ENCODE data around the gene TTLL13. TPM values are rescaled to one million over a fixed set of nuclear protein-coding genes. Genes with fewer than 3 reads are reported as not detected.
"Not testable (repeated sequence)": the region's sequence is repeated elsewhere in the genome, so short reads cannot be mapped to it uniquely, and the experiment has no call there.

TTLL13 gene
- total RNA-seq, 1 donor from 2014 or later = not detected

DNA sequence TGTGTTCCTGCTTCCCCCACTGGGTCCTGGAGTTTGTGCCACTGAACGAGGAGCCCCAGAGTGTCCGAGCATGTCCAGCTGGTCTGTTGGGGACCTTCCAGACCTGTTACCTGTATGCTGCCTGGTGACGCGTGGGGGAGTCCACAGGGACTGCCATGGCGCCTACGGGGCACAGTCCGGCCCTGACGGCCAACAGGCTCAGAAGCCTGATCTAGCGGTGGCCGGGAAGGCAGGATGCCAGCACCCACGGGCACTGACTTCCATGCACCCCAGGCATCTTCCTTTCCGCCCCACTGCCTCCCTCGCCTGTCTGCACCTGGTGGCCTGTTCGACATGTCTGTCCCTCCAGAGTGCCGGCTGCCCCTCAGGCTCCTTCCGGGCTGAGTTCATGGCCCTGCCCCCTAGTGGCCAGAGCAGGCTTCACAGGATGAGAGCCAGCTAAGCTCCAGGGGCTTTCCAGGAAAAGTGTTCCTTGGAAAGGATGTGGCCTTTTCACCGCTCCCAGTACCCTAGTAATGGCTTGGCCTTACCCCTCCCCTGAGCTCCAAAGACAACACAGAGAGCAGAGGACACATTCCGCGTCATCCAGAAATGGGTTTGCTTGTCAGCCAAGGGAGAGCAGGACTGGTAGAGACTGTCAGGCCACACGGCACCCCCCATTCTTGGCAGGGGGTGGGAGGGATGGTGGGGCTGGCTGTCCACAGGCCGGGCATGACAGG is 51.8 kb downstream of the TTLL13 start:
- H3K36me3 Mint-ChIP-seq (ENCODE audit: low read depth) = no peaks in the 10 kb centered on the region
- H3K27ac Mint-ChIP-seq (ENCODE audit: unreplicated experiment) = no peak overlapping the region
- no peaks in the 10 kb centered on the region for H3K27me3 Mint-ChIP-seq (ENCODE audit: low read depth)
- DNase-seq (ENCODE audit: low spot score) = no peak
- H3K9me3 Mint-ChIP-seq (ENCODE audit: low read depth) = no peaks in the 10 kb centered on the region
- H3K4me1 Mint-ChIP-seq (ENCODE audit: low read depth) = peaks cover 15% of the 10 kb centered on the region
- TF ChIP-seq, protein P1, sequence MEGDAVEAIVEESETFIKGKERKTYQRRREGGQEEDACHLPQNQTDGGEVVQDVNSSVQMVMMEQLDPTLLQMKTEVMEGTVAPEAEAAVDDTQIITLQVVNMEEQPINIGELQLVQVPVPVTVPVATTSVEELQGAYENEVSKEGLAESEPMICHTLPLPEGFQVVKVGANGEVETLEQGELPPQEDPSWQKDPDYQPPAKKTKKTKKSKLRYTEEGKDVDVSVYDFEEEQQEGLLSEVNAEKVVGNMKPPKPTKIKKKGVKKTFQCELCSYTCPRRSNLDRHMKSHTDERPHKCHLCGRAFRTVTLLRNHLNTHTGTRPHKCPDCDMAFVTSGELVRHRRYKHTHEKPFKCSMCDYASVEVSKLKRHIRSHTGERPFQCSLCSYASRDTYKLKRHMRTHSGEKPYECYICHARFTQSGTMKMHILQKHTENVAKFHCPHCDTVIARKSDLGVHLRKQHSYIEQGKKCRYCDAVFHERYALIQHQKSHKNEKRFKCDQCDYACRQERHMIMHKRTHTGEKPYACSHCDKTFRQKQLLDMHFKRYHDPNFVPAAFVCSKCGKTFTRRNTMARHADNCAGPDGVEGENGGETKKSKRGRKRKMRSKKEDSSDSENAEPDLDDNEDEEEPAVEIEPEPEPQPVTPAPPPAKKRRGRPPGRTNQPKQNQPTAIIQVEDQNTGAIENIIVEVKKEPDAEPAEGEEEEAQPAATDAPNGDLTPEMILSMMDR (IDR thresholded peaks at IDR 0.05) = peak; percentile 84
- no peak overlapping the region for H3K4me3 Mint-ChIP-seq (ENCODE audit: unreplicated experiment)

DNA sequence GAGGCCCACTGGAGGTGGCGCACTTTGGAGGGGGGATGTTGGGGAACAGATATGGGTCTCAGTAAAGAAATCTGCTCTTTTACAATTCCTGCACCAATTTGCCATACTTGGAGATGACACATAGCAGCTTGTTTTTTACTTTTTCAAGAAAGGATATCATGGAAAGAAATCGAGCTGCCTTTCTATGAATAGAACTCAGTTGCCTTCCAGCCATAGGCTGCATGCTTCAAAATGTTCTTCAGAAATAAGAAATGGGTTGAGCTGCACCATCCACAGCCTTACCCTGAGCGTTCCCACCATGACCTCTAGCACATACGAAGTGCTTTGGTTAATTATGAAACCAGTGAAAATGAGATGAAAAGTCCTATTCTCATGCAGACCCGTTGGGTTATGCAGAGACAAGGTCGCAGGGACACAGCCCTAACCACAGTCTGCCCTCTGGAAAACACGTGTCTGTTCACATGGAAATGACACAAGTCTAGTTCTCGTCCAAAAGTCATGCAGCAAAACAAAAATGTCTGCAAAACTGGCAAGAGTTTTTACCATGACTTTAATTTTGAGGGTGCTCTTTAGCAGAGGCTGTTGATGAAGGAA is 52.4 kb downstream of the TTLL13 start:
- no peak overlapping the region for H3K27ac Mint-ChIP-seq (ENCODE audit: unreplicated experiment)
- H3K36me3 Mint-ChIP-seq (ENCODE audit: low read depth) = no peaks in the 10 kb centered on the region
- no peak overlapping the region for H3K4me3 Mint-ChIP-seq (ENCODE audit: unreplicated experiment)
- H3K9me3 Mint-ChIP-seq (ENCODE audit: low read depth) = no peaks in the 10 kb centered on the region
- DNase-seq (ENCODE audit: low spot score) = no peak
- no peaks in the 10 kb centered on the region for H3K27me3 Mint-ChIP-seq (ENCODE audit: low read depth)
- TF ChIP-seq, protein P1 (IDR thresholded peaks at IDR 0.05) = no peak
- peaks cover 14% of the 10 kb centered on the region for H3K4me1 Mint-ChIP-seq (ENCODE audit: low read depth)

DNA sequence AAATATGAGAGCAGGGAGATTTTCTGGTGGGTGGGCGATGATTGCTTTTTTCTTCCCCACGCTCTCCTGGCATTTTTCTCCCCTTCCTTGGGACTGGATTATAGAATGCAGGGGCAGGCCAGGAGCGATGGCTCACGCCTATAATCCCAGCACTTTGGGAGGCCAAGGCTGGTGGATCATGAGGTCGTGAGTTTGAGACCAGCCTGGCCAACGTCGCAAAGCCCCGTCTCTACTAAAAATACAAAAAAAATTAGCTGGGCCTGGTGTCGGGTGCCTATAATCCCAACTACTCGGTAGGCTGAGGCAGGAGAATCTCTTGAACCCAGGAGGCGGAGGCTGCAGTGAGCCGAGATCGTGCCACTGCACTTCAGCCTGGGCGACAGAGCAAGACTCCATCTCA is 56.0 kb downstream of the TTLL13 start:
- not testable (repeated sequence) for H3K27ac Mint-ChIP-seq (ENCODE audit: unreplicated experiment); H3K4me3 Mint-ChIP-seq (ENCODE audit: unreplicated experiment); DNase-seq (ENCODE audit: low spot score); H3K27me3 Mint-ChIP-seq (ENCODE audit: low read depth); H3K9me3 Mint-ChIP-seq (ENCODE audit: low read depth); H3K36me3 Mint-ChIP-seq (ENCODE audit: low read depth)
- H3K4me1 Mint-ChIP-seq (ENCODE audit: low read depth) = peaks cover 14% of the 10 kb centered on the region

DNA sequence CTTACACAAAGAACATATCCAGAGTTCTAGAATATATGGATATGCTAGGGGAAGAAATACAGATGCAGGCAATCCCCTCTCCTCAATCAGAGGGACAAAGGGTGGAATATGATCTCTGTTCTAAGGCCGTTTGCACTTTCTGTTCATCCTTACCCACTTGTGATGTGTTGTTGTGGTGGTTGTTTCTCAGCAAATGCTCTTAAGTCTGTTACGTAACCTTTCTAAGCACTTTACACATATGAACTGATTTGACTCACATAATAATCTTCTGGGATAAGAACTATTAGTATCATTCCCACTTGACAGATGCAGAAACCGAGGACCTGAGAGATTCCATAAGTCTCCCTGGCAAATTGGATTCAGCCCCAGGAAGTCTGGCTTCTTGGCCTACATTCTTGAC is 56.6 kb downstream of the TTLL13 start:
- Mint-ChIP-seq H3K27me3 (ENCODE audit: low read depth) (no peaks in the 10 kb centered on the region), H3K4me1 (ENCODE audit: low read depth) (peaks cover 14% of the 10 kb centered on the region), H3K4me3 (ENCODE audit: unreplicated experiment) (no peak overlapping the region), H3K27ac (ENCODE audit: unreplicated experiment) (no peak overlapping the region), H3K9me3 (ENCODE audit: low read depth) (no peaks in the 10 kb centered on the region), H3K36me3 (ENCODE audit: low read depth) (no peaks in the 10 kb centered on the region)
- no peak for DNase-seq (ENCODE audit: low spot score)
- TF ChIP-seq, protein P1 (IDR thresholded peaks at IDR 0.05) = no peak

DNA sequence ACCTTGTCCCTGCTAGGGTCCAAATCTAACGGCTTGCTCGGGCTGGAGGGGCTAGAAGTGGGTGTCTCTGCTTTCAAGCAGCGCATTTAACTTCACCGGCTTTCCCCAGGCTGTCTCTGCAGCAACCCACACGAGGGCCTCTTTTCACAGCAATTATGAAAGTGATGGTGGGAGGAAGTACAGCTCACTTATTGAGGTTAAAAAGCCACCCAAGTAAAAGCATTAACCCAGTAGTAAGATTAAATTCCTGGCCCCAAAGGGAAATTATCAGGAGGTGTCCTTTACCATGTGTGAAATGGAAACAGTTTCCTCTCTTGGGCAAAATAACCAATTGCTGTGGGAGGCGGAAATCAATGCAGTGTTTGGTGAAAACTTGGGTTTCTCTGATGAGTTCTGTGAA is 57.2 kb downstream of the TTLL13 start:
- TF ChIP-seq, protein P1 (IDR thresholded peaks at IDR 0.05) = no peak
- no peak overlapping the region for H3K4me3 Mint-ChIP-seq (ENCODE audit: unreplicated experiment)
- DNase-seq (ENCODE audit: low spot score) = no peak
- H3K36me3 Mint-ChIP-seq (ENCODE audit: low read depth) = no peaks in the 10 kb centered on the region
- peaks cover 10% of the 10 kb centered on the region for H3K4me1 Mint-ChIP-seq (ENCODE audit: low read depth)
- H3K9me3 Mint-ChIP-seq (ENCODE audit: low read depth) = no peaks in the 10 kb centered on the region
- H3K27me3 Mint-ChIP-seq (ENCODE audit: low read depth) = peaks cover 1% of the 10 kb centered on the region
- H3K27ac Mint-ChIP-seq (ENCODE audit: unreplicated experiment) = no peak overlapping the region

DNA sequence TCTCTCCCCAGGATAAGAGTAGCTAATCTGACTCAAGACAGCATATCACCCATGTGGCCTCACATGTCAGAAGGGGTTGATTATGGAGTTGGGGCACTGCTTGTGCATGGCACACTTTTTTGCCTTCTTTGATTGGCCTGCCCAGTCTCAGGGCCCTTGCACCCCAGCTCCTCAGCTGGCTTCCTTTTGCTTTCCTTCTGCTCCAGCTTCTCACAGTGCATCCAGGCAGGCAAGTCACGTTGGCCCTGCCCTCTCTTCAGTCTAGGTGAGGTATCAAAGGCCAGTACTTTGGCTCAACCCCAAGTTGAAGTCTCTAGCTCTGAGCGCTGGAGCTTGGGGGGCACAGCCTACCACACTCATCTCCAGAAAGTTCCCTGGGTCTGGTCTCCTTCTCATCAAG is 58.3 kb downstream of the TTLL13 start:
- Mint-ChIP-seq H3K4me1 (ENCODE audit: low read depth) (peaks cover 4% of the 10 kb centered on the region), H3K27ac (ENCODE audit: unreplicated experiment) (no peak overlapping the region)
- DNase-seq (ENCODE audit: low spot score) = no peak

More for the DNA sequence above, 58.3 kb downstream of the TTLL13 start:
- H3K9me3 Mint-ChIP-seq (ENCODE audit: low read depth) = no peaks in the 10 kb centered on the region
- peaks cover 3% of the 10 kb centered on the region for H3K27me3 Mint-ChIP-seq (ENCODE audit: low read depth)
- no peak overlapping the region for H3K4me3 Mint-ChIP-seq (ENCODE audit: unreplicated experiment)
- TF ChIP-seq, protein P1 (IDR thresholded peaks at IDR 0.05) = no peak
- H3K36me3 Mint-ChIP-seq (ENCODE audit: low read depth) = no peaks in the 10 kb centered on the region

All from chondrocyte (in vitro differentiated cells).